HUES6 (cell line): ENCODE measurements around the gene ODF2.
"Not testable (repeated sequence)": the region's sequence is repeated elsewhere in the genome, so short reads cannot be mapped to it uniquely, and the experiment has no call there.

Experiments
- H3K27ac ChIP-seq: 2 replicates; pipeline ENCODE4 v1.7.0; 2013; ENCODE audit warnings: low read depth, mild to moderate bottlenecking, low read length, inconsistent platforms
- H3K27me3 ChIP-seq: 2 replicates; pipeline ENCODE4 v1.6.1; 2013; ENCODE audit warnings: low read length; ENCODE audit not compliant: control insufficient read depth, insufficient read depth
- H3K36me3 ChIP-seq: 2 replicates; pipeline ENCODE4 v1.6.1; 2013; ENCODE audit warnings: low read length; ENCODE audit not compliant: control insufficient read depth, insufficient read depth
- H3K4me1 ChIP-seq: 2 replicates; pipeline ENCODE4 v1.6.1; 2013; ENCODE audit warnings: low read length; ENCODE audit not compliant: control insufficient read depth, insufficient read depth
- H3K4me3 ChIP-seq: 2 replicates; pipeline ENCODE4 v1.5.1; 2013; ENCODE audit warnings: low read depth, low read length
- H3K9ac ChIP-seq: one replicate; pipeline ENCODE4 v1.6.1; 2013; ENCODE audit warnings: mild to moderate bottlenecking, low read length
- H3K9me3 ChIP-seq: 2 replicates; pipeline ENCODE4 v1.6.1; 2013; ENCODE audit warnings: low read depth, low read length; ENCODE audit not compliant: control insufficient read depth, insufficient read depth

Gene ODF2

DNA sequence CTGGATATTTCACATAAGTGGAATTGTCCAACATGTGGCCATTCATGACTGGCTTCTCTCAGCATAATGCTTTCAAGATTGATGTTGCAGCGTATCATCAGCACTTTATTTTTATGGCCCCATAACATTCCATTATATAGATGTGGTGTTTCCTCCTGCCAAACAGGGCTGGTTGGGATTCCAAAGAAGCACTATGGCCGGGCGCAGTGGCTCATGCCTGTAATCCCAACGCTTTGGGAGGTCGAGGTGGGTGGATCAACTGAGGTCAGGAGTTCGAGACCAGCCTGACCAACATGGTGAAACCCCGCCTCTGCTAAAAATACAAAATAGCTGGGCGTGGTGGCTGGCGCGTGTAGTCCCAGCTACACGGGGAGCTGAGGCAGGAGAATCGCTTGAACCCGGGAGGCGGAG is 47.6 kb downstream of the ODF2 start:
- Histone ChIP-seq H3K36me3 (peaks cover 26% of the 10 kb centered on the region), H3K4me3 (peak overlapping the region; percentile 93)
- not testable (repeated sequence) for H3K9me3 ChIP-seq, H3K27me3 ChIP-seq, H3K9ac ChIP-seq, H3K4me1 ChIP-seq, H3K27ac ChIP-seq

- Histone ChIP-seq H3K9me3 (no peaks in the 10 kb centered on the region), H3K4me3 (peak overlapping the region; percentile 93), H3K36me3 (peaks cover 23% of the 10 kb centered on the region), H3K27ac (no peak overlapping the region), H3K9ac (no peak overlapping the region), H3K4me1 (peaks cover 8% of the 10 kb centered on the region; the same call in 1 of the 2 replicates), H3K27me3 (no peaks in the 10 kb centered on the region)
Measured at GRCh38 chr9:128503870-128504269, 48.1 kb downstream of the ODF2 start.

DNA sequence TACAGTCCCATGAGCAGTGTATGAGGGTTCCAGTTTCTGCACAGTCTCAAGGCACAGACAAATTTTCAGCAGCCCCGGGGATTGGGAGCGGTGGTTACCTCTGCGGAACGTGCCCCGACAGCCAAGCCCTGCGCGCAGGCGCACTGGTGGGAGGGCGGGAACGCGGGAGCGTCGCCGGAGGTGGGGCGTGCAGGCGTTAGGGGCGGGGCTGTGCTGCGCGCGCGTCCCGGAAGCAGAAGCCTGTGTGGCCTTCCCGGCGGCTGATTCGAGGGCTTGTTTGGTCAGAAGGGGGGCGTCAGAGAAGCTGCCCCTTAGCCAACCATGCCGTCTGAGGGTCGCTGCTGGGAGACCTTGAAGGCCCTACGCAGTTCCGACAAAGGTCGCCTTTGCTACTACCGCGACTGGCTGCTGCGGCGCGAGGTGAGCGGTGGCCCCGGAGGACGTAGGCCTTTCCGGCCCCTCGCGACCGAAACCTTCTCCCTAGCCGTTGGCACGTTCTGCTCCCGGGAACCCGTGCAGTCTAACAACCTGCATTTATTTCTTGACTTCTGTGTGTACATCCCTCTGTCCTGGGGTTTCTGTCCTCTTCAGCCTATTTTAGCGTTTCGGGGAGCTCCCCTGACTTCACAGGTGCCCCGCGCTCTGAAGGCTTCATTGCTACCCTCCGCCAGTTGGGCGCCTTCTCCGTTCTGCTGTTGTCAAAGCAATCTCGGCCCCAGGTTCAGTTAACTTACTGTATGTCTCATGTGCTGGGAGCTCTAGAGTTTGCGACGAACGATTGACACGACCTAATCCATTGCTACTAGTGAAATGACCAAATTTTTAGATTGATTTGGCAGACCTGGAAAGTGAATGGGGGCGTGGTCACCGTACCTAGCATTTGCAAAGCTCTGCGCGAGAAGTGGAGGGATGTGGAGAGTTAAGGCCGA is 48.9 kb downstream of the ODF2 start, which contains the start of gene GLE1:
GLE1 (plus strand) TSS at position 235 of the 929 bp plus-strand sequence; CDS start at position 322, 87 bp downstream.
- Histone ChIP-seq H3K4me3 (peak within 1 kb of the TSS; percentile 93), H3K9me3 (no peaks in the 10 kb centered on the region), H3K9ac (peak within 1 kb of the TSS; percentile 78), H3K36me3 (peaks cover 25% of the 10 kb centered on the region), H3K4me1 (peaks cover 8% of the 10 kb centered on the region; the same call in 1 of the 2 replicates), H3K27me3 (no peaks in the 10 kb centered on the region), H3K27ac (peak within 1 kb of the TSS; percentile 10; the same call in 1 of the 2 replicates)

GRCh38 chr9:128505414-128505765 is 49.6 kb downstream of the ODF2 start:
- H3K4me1 ChIP-seq = peaks cover 8% of the 10 kb centered on the region; the same call in 1 of the 2 replicates
- peaks cover 25% of the 10 kb centered on the region for H3K36me3 ChIP-seq
- H3K9ac ChIP-seq = peak overlapping the region; percentile 78
- H3K27me3 ChIP-seq = no peaks in the 10 kb centered on the region
- H3K27ac ChIP-seq = no peak overlapping the region
- H3K4me3 ChIP-seq = peak overlapping the region; percentile 93
- no peaks in the 10 kb centered on the region for H3K9me3 ChIP-seq

DNA sequence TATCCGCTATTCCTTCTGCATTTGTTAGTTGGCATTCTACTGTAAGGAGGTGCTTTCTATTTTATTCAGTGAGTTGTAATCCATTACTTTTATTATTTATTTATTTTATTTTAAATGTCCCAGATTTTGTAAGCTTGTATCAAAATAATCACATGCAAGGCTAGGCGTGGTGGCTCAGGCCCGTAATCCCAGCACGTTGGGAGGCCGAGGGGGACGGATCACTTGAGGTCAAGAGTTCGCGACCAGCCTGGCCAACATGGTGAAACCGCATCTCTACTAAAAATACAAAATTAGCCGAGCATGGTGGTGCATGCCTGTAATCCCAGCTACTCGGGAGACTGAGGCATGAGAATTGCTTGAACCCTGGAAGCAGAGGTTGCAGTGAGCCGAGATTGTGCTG is 50.1 kb downstream of the ODF2 start:
- H3K27ac ChIP-seq, H3K4me1 ChIP-seq, H3K9ac ChIP-seq, H3K4me3 ChIP-seq, H3K9me3 ChIP-seq, H3K27me3 ChIP-seq: not testable (repeated sequence)
- peaks cover 22% of the 10 kb centered on the region for H3K36me3 ChIP-seq

DNA sequence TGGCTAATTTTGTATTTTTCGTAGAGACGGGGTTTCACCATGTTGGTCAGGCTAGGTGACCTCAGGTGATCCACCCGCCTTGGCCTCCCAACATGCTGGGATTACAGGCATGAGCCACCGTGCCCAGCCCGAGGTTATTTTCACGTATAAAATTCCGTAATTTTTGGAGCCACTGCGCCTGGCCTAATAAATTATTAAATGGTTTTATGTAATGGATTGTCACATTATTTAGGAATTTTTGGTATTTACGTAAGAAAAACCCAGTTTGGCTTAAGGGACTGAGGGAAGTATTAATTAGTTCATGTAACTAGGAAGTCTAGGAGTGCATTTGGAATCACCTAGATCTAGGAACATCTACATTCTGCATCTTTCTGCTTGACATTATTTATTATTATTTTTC is 57.0 kb downstream of the ODF2 start:
- Histone ChIP-seq H3K27ac (no peak overlapping the region), H3K4me1 (no peaks in the 10 kb centered on the region), H3K9me3 (no peaks in the 10 kb centered on the region), H3K4me3 (no peak overlapping the region), H3K27me3 (no peaks in the 10 kb centered on the region), H3K9ac (no peak overlapping the region), H3K36me3 (peaks cover 37% of the 10 kb centered on the region)

GRCh38 chr9:128521956-128522355 is 66.2 kb downstream of the ODF2 start:
- H3K4me3 ChIP-seq = no peak overlapping the region
- no peaks in the 10 kb centered on the region for H3K27me3 ChIP-seq
- H3K27ac ChIP-seq = no peak overlapping the region
- H3K9ac ChIP-seq = no peak overlapping the region
- H3K36me3 ChIP-seq = peaks cover 32% of the 10 kb centered on the region
- H3K9me3 ChIP-seq = no peaks in the 10 kb centered on the region
- H3K4me1 ChIP-seq = no peaks in the 10 kb centered on the region

DNA sequence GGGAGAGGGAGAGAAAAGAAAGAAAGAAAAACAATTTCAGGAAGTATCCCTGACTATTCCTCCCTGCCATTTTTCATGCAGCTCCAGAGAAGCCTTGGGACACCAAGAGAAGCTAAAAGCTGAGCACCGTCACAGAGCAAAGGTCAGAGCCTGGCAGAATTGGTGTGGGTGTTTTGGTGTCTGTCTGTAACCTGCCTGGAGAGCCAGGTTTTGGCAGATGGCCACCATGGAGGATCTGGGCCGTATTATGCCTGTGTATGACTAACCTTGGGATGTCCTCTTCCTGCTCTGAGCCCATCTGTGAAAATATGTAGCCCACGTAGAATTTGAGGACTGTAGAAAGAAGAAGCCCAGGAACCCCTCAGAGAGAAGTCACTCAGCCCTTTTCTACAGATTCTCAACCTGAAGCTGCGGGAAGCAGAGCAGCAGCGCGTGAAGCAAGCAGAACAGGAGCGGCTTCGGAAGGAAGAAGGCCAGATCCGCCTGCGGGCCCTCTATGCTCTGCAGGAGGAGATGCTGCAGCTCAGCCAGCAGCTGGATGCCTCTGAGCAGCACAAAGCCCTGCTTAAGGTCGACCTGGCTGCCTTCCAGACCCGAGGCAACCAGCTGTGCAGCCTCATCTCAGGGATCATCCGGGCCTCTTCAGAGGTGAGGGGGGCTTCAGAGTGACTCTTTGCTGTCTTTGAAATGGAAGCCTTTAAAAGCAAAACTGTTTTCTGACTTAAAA is 67.6 kb downstream of the ODF2 start:
- Histone ChIP-seq H3K9me3 (no peaks in the 10 kb centered on the region), H3K4me3 (no peak overlapping the region), H3K4me1 (no peaks in the 10 kb centered on the region), H3K27ac (no peak overlapping the region), H3K36me3 (peaks cover 28% of the 10 kb centered on the region), H3K9ac (no peak overlapping the region), H3K27me3 (no peaks in the 10 kb centered on the region)

- Histone ChIP-seq H3K27ac (no peak overlapping the region), H3K36me3 (peaks cover 46% of the 10 kb centered on the region), H3K27me3 (no peaks in the 10 kb centered on the region), H3K4me3 (no peak overlapping the region), H3K9me3 (no peaks in the 10 kb centered on the region), H3K4me1 (no peaks in the 10 kb centered on the region), H3K9ac (no peak overlapping the region)
Measured at GRCh38 chr9:128526720-128527119, 70.9 kb downstream of the ODF2 start.

DNA sequence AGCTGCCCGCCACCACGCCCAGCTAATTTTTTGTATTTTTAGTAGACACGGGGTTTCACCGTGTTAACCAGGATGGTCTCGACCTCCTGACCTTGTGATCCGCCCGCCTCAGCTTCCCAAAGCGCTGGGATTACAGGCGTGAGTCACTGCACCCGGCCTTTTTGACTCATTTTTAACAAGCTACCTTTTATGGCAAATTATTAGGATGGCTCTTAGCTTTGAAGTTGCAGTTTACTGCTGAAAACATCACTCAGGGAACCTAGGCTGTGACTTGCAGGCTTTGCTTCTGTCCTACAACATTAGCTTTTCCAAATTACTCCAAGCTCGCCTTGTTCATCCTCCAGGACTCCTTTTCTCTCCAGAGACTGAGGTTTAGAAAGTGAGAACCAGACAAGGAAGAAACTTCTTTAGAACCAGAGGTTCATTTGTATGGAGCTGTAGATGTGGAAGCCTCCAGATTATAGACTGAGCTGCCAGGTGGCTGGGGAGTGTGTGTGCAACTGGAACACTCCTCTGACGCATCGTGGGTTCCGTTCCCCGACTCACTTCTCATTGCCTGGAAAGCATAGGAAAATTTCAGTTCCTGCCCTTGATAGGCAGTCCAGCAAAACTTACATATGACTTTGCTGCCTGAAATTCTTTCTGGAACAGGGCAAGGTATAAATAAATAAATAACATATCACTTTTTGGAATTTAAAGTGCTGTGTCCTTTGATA is 72.8 kb downstream of the ODF2 start:
- Histone ChIP-seq H3K4me3 (no peak overlapping the region), H3K9ac (no peak overlapping the region), H3K27ac (no peak overlapping the region), H3K27me3 (no peaks in the 10 kb centered on the region), H3K36me3 (peaks cover 59% of the 10 kb centered on the region), H3K4me1 (no peaks in the 10 kb centered on the region), H3K9me3 (no peaks in the 10 kb centered on the region)
